Measurements from ENCODE around the gene PGGHG. TPM values are rescaled to one million over a fixed set of nuclear protein-coding genes. Genes with fewer than 3 reads are reported as not detected.
"Not testable (repeated sequence)": the region's sequence is repeated elsewhere in the genome, so short reads cannot be mapped to it uniquely, and the experiment has no call there.

The PGGHG gene
- total RNA-seq, 1 experiment from 2014 or later = 69.0 TPM

GRCh38 chr11:330307-330693, 41.4 kb downstream of the PGGHG start:
- Histone ChIP-seq H3K36me3 (replicated peaks; ENCODE audit: control insufficient read depth, insufficient read depth, low read length) (no peaks in the 10 kb centered on the region), H3K4me3 (ENCODE audit: insufficient read depth, low read depth, low read length) (no peak overlapping the region), H3K27me3 (ENCODE audit: control insufficient read depth, insufficient read depth, low read length) (no peaks in the 10 kb centered on the region)
- no peak for DNase-seq

- H3K36me3 ChIP-seq (replicated peaks; ENCODE audit: control insufficient read depth, insufficient read depth, low read length) = no peaks in the 10 kb centered on the region
- no peaks in the 10 kb centered on the region for H3K27me3 ChIP-seq (ENCODE audit: control insufficient read depth, insufficient read depth, low read length)
- peak; percentile 29 for DNase-seq
These were observed 41.9 kb downstream of the PGGHG start for GRCh38 chr11:330694-331357.

DNA sequence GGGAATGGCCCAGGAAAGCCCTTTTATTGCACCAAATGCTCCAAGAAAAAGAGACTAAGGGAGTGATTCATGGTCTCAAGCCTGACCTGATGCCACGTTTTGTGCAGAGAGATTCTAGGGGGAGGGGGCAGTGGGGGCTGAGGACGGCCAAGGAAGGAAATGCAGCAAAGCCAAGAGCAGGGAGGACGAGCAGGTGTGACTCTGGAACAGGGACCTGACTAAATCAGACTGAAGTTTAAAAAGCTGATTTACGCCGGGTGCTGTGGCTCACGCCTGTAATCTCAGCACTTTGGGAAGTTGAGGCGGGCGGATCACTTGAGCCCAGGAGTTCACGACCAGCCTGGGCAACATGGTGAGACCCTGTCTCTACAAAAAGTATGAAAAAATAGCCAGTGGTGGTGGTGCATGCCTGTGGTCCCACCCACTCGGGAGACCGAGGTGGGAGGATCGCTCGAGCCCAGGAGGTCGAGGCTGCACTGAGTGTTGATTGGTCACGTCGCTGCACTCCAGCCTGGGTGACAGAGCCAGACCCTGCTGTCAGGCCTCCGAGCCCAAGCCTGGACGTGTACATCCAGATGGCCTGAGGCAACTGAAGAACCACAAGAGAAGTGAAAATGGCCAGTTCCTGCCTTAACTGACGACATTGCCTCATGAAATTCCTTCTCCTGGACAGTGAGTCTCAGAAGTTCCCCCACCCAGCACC, 42.6 kb downstream of the PGGHG start:
- no peak for DNase-seq
- H3K27me3 ChIP-seq (ENCODE audit: control insufficient read depth, insufficient read depth, low read length) = no peaks in the 10 kb centered on the region
- H3K36me3 ChIP-seq (replicated peaks; ENCODE audit: control insufficient read depth, insufficient read depth, low read length) = no peaks in the 10 kb centered on the region
- no peak overlapping the region for H3K4me3 ChIP-seq (ENCODE audit: insufficient read depth, low read depth, low read length)

More at GRCh38 chr11:330694-331357, 41.9 kb downstream of the PGGHG start:
- H3K4me3 ChIP-seq (ENCODE audit: insufficient read depth, low read depth, low read length) = no peak overlapping the region

DNA sequence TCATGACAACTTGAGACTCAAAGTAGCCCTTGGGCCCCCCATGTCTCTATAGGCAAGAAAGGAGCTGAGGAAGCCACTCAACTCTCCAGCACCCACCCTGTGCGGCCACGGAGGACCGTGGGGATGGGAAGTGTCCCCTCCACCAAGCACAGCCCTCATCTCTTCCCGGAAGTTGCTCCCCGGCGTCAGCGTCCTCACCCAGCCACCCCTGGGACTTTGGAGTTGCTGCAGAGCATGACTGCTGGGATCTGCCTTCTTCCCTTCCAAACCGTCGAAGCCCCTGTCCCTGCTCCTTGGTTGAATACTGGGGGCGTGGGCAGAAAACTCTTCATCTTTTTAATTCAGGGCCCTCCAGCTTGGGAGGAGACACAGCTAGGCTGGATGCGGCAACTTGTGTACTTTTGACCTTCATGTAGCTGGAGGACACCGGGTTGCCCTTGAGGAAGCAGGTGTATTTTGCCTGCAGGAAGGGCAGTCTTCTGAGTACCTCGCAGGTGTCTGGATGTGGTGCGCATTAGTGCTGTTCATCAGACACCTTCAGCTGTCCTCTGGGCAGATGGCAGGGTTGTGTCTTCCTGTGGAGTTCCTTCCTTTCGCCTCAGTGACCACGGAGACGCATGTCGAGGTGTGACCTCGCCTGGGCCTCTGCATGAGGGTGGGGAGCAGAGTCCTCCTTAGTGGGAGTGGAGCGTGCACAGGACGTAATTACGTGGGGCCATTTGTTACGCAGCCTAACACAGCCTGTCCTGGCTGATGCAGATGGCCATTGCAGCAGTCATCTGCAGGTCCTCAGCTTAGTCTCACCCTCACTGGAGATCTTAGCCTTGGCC, 43.9 kb downstream of the PGGHG start:
- Histone ChIP-seq H3K27me3 (ENCODE audit: control insufficient read depth, insufficient read depth, low read length) (no peaks in the 10 kb centered on the region), H3K4me3 (ENCODE audit: insufficient read depth, low read depth, low read length) (no peak overlapping the region), H3K36me3 (replicated peaks; ENCODE audit: control insufficient read depth, insufficient read depth, low read length) (no peaks in the 10 kb centered on the region)
- no peak for DNase-seq

DNA sequence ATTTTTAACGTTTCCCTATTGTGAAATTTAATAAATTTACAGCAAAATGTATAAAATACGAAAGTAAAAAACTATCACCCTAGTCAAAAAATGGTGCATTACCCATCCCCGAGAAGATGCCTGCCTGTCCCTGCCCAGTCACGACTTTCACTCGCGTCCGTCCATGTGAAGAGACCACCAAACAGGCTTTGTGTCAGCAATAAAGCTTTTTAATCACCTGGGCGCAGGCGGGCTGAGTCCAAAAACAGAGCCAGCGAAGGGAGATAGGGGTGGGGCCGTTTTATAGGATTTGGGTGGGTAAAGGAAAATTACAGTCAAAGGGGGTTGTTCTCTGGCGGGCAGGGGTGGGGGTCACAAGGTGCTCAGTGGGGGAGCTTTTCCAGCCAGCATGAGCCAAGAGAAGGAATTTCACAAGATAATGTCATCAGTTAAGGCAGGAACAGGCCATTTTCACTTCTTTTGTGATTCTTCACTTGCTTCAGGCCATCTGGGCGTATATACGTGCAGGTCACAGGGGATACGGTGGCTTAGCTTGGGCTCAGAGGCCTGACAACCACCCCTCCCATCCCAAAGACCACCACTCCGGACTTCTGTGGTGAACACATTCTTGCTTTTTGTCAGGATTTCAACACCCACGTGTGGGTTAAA, 44.8 kb downstream of the PGGHG start:
- not testable (repeated sequence) for H3K27me3 ChIP-seq (ENCODE audit: control insufficient read depth, insufficient read depth, low read length); H3K36me3 ChIP-seq (replicated peaks; ENCODE audit: control insufficient read depth, insufficient read depth, low read length); H3K4me3 ChIP-seq (ENCODE audit: insufficient read depth, low read depth, low read length); DNase-seq

DNA sequence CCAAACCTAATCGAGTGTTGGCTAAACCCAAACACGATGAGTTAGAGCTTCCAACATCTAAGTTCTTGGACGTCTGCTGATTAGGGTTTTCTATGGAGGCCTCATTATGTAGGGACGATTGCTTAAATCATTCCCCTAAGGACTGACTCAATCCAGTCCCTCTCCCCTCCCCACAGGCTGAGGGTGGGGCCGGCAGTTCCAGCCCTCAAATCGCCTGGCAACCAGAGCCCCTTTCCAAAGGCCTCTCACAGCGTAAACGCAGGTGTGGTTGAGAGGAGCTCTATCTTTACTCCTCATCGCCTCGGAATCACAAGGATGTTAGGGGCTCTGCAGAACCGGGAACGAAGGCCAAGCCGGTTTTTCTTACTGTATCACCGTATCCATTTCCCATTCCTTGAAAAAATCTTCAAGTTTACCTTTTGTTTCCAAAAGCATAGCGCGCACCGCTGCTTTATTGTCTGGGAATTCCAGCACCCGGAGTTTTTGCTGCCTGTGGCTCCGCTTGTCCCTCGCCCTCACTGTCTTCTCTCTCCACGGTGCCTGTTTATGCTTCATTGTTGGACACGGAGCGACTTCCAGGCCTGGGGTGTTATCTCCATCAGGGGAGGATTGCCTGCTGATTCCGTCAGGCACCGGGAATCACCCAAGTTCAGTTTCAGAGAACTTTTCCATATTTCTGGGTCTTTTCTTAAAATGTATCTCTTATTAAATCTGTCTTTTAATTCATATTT, 45.5 kb downstream of the PGGHG start:
- H3K27me3 ChIP-seq (ENCODE audit: control insufficient read depth, insufficient read depth, low read length) = no peaks in the 10 kb centered on the region
- no peak overlapping the region for H3K4me3 ChIP-seq (ENCODE audit: insufficient read depth, low read depth, low read length)
- no peaks in the 10 kb centered on the region for H3K36me3 ChIP-seq (replicated peaks; ENCODE audit: control insufficient read depth, insufficient read depth, low read length)
- peak; percentile 84 for DNase-seq

DNA sequence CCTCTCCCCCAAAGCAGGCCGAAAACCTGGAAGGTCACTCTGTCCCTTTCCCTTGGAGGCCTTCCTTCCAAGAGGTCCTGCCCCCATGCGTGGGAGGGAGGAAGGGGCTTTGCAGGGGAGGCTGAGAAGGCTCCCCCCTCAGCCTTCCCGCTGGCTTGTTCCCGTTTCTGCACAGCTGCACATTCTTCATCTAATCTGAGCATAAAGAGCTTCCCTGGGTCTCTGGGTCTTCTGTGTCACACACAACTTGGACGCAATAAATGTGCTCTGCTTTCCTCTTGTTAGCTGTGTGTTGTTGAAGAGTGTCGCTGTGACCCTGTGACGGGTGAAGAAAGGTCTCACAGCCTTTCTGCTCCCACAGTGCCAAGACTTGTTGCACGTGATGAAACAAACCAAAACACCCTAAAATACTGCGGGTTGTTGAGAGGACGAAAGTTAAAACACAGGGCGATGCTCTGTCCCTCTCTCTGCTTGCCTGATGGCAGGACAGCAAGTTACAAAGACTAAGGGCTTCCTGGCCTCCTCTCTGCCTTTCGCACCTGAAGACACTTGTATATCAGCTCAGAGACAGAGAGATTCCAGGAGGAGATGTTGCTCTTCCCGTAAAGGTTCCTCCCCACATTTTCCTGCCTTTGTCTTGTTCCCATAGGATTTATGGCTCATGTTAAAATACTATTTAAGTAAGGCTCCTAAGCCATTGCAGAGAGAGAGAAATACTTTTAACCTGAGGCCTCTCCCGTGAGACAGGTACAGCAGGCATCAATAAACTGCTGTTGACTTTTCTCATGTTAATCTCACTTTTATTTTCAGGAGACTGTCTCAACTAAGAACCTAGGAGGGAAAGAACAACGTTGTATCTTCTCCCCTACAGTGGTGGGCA, 47.1 kb downstream of the PGGHG start:
- no peaks in the 10 kb centered on the region for H3K36me3 ChIP-seq (replicated peaks; ENCODE audit: control insufficient read depth, insufficient read depth, low read length)
- DNase-seq = no peak

GRCh38 chr11:336659-337198, 47.8 kb downstream of the PGGHG start:
- Histone ChIP-seq H3K36me3 (replicated peaks; ENCODE audit: control insufficient read depth, insufficient read depth, low read length) (no peaks in the 10 kb centered on the region), H3K27me3 (ENCODE audit: control insufficient read depth, insufficient read depth, low read length) (no peaks in the 10 kb centered on the region), H3K4me3 (ENCODE audit: insufficient read depth, low read depth, low read length) (no peak overlapping the region)
- DNase-seq = no peak

More for the DNA sequence above, 47.1 kb downstream of the PGGHG start:
- Histone ChIP-seq H3K27me3 (ENCODE audit: control insufficient read depth, insufficient read depth, low read length) (no peaks in the 10 kb centered on the region), H3K4me3 (ENCODE audit: insufficient read depth, low read depth, low read length) (no peak overlapping the region)

DNA sequence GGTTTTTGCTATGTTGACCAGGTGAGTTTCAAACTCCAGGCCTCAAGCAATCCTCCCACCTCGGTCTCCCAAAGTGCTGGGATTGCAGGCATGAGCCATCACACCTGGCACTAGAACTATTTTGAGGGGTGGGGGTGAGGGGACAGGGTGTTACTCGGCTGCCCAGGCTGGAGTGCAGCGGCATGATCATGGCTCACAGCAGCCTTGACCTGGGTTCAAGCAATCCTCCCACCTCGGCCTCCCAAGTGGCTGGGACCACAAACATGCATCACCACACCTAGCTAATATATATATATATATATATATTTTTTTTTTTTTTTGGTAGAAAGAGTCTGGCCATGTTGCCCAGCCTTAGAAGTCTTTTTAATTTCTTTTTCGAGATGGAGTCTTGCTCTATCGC, 48.8 kb downstream of the PGGHG start:
- no peak overlapping the region for H3K4me3 ChIP-seq (ENCODE audit: insufficient read depth, low read depth, low read length)
- DNase-seq = no peak
- no peaks in the 10 kb centered on the region for H3K36me3 ChIP-seq (replicated peaks; ENCODE audit: control insufficient read depth, insufficient read depth, low read length)
- no peaks in the 10 kb centered on the region for H3K27me3 ChIP-seq (ENCODE audit: control insufficient read depth, insufficient read depth, low read length)

DNA sequence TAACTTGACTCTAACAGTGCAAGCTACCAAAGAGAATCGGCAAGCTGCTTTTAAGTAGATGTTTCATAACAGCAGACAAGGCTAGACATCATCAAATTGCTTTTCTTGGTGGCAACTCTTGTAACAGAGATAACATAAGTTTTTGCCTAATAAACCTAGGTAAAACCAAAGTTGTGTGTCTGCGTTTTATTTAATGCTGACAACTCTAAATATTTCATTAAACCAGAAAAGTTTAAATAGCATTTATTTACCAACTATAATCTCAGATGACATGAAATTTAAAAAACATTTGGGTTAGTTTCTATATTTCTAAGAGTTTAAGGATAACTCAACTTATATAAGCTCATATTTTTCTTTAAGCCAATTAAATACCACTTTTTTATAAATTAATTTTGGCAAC, 51.0 kb downstream of the PGGHG start:
- H3K4me3 ChIP-seq (ENCODE audit: insufficient read depth, low read depth, low read length) = no peak overlapping the region
- DNase-seq = no peak
- H3K27me3 ChIP-seq (ENCODE audit: control insufficient read depth, insufficient read depth, low read length) = no peaks in the 10 kb centered on the region
- no peaks in the 10 kb centered on the region for H3K36me3 ChIP-seq (replicated peaks; ENCODE audit: control insufficient read depth, insufficient read depth, low read length)

- Histone ChIP-seq H3K4me3 (ENCODE audit: insufficient read depth, low read depth, low read length) (no peak overlapping the region), H3K27me3 (ENCODE audit: control insufficient read depth, insufficient read depth, low read length) (no peaks in the 10 kb centered on the region)
These were observed 51.9 kb downstream of the PGGHG start for GRCh38 chr11:340539-341512.

GRCh38 chr11:342328-342727, 53.4 kb downstream of the PGGHG start:
- Histone ChIP-seq H3K36me3 (replicated peaks; ENCODE audit: control insufficient read depth, insufficient read depth, low read length) (no peaks in the 10 kb centered on the region), H3K27me3 (ENCODE audit: control insufficient read depth, insufficient read depth, low read length) (no peaks in the 10 kb centered on the region), H3K4me3 (ENCODE audit: insufficient read depth, low read depth, low read length) (no peak overlapping the region)
- no peak for DNase-seq

More at GRCh38 chr11:340539-341512, 51.9 kb downstream of the PGGHG start:
- DNase-seq = no peak
- H3K36me3 ChIP-seq (replicated peaks; ENCODE audit: control insufficient read depth, insufficient read depth, low read length) = no peaks in the 10 kb centered on the region
